Renal cortical epithelial cell (primary cell): ENCODE results near the gene CPB1. TPM values are rescaled to one million over a fixed set of nuclear protein-coding genes. Genes with fewer than 3 reads are reported as not detected.
A peak's percentile ranks its signal among the peaks of the same experiment; 100 is the strongest.
"Not testable (repeated sequence)": the region's sequence is repeated elsewhere in the genome, so short reads cannot be mapped to it uniquely, and the experiment has no call there.

Experiments
- DNase-seq: peaks from one replicate; pipeline ENCODE4 v3.0.0-alpha.2; 2011; ENCODE audit warnings: low read depth
- total RNA-seq: library from RNA; depleted of rRNA; stranded (reverse); fragments of >200 nt; gene quantifications from 2 replicates; pipeline ENCODE4 v1.2.3, GENCODE V29; 2014

Gene CPB1
- total RNA-seq, result not detected in 2 replicates

GRCh38 chr3:148827585-148827984, at the start of gene CPB1:
Gene CPB1 (plus strand): TSS chr3:148827811. CDS start chr3:148827824, 13 bp downstream.
- DNase-seq, result no peak

- DNase-seq, result no peak
These were observed 48.7 kb upstream of the CPB1 start for GRCh38 chr3:148778926-148779325.

GRCh38 chr3:148785026-148785425, 42.6 kb upstream of the CPB1 start:
- DNase-seq, result not testable (repeated sequence)

- DNase-seq, result not testable (repeated sequence)
These were observed 41.5 kb upstream of the CPB1 start for GRCh38 chr3:148786159-148786558.

- peak; percentile 34 for DNase-seq
These were observed 38.5 kb upstream of the CPB1 start for GRCh38 chr3:148789146-148789545.

GRCh38 chr3:148789906-148790305, 37.7 kb upstream of the CPB1 start:
- DNase-seq, result no peak

GRCh38 chr3:148790370-148790769, 37.2 kb upstream of the CPB1 start:
- DNase-seq, result no peak

- DNase-seq, result peak; percentile 85
These were observed 36.5 kb upstream of the CPB1 start for GRCh38 chr3:148790851-148791735.

- no peak for DNase-seq
These were observed 35.7 kb upstream of the CPB1 start for GRCh38 chr3:148791920-148792319.

GRCh38 chr3:148792516-148792915, 35.1 kb upstream of the CPB1 start:
- DNase-seq, result no peak

GRCh38 chr3:148796799-148797198, 30.8 kb upstream of the CPB1 start:
- no peak for DNase-seq

GRCh38 chr3:148797795-148798194, 29.8 kb upstream of the CPB1 start:
- no peak for DNase-seq

- no peak for DNase-seq
These were observed 27.2 kb upstream of the CPB1 start for GRCh38 chr3:148800414-148800813.

- no peak for DNase-seq
These were observed 17.8 kb upstream of the CPB1 start for GRCh38 chr3:148809835-148810234.

GRCh38 chr3:148815316-148816110, 12.1 kb upstream of the CPB1 start:
- DNase-seq, result no peak

GRCh38 chr3:148816427-148816826, 11.2 kb upstream of the CPB1 start:
- DNase-seq, result no peak

GRCh38 chr3:148816981-148817525, 10.6 kb upstream of the CPB1 start:
- DNase-seq, result no peak

- no peak for DNase-seq
These were observed 7.0 kb upstream of the CPB1 start for GRCh38 chr3:148820361-148821245.

- DNase-seq, result no peak
These were observed 4.6 kb upstream of the CPB1 start for GRCh38 chr3:148823026-148823425.

GRCh38 chr3:148825476-148825875, 2.1 kb upstream of the CPB1 start:
- no peak for DNase-seq

- DNase-seq, result no peak
These were observed 602 bp downstream of the CPB1 start for GRCh38 chr3:148828136-148828690.
